K562 (cell line): Measurements from ENCODE around the gene DLX3. TPM values are rescaled to one million over a fixed set of nuclear protein-coding genes. Genes with fewer than 3 reads are reported as not detected.
A peak's percentile ranks its signal among the peaks of the same experiment; 100 is the strongest.

ENCODE experiments used
- ATAC-seq: fragments of 200-7000 bp; cut with Tn5 transposase; 3 replicates; pipeline ENCODE4 v1.9.1; 2020; ENCODE audit warnings: moderate library complexity
- BruUV-seq: library from RNA; stranded (reverse); fragments of 400-500 nt; replicated peaks from 2 replicates; lab custom pipeline; 2021; lab: Mats Ljungman, UMichigan
- CTCF ChIA-PET: fragments of 300-600 bp; formaldehyde crosslinking; extraction: SDS; loops from one replicate; lab custom pipeline; 2021; ENCODE audit warnings: low intra/inter-chr PET ratio; lab: Yijun Ruan, JAX
- POLR2A ChIA-PET: fragments of 300-600, 350-650 bp; sonication (Branson Sonifier 250); formaldehyde crosslinking; extraction: SDS; loops from one replicate; lab custom pipeline; 2021; ENCODE audit warnings: antibody characterized with exemption, inconsistent platforms; lab: Yijun Ruan, JAX
- DNase-seq, 4 experiments: peaks; one replicate each; pipeline versions ENCODE4 v3.0.0 to v3.0.0-alpha.2; 2011 to 2018; ENCODE audit warnings: low spot score in 3 of 4, mixed read lengths in 3 of 4; ENCODE audit errors: extremely low read depth in 1 of 4
- FAIRE-seq: peaks from 2 replicates; lab custom pipeline; 2011; peaks lifted over from hg19 to GRCh38; lab: Jason Lieb, UNC
- H2AFZ ChIP-seq: 2 replicates; pipeline ENCODE4 v1.6.0; 2011; ENCODE audit warnings: low read depth, low read length, control low read depth, inconsistent platforms
- H3K27ac ChIP-seq: fragments of 200-600 bp; 3 replicates; pipeline ENCODE4 v1.8.0; 2011; ENCODE audit warnings: low read depth, mild to moderate bottlenecking, control low read depth, inconsistent platforms, low read length, moderate library complexity, mixed read lengths; ENCODE audit errors: extremely low read depth
- H3K27me3 ChIP-seq, 2 experiments: fragments of 300-600 bp in 1 of 2; 2 replicates in 1 of 2; 3 replicates in 1 of 2; pipeline versions ENCODE4 v1.6.0 to v1.8.0; 2011; ENCODE audit warnings: inconsistent platforms in 2 of 2, low read length in 2 of 2, mild to moderate bottlenecking in 1 of 2, mixed read lengths in 1 of 2, moderate library complexity in 1 of 2; ENCODE audit not compliant: control insufficient read depth in 2 of 2, insufficient read depth in 2 of 2
- H3K36me3 ChIP-seq: fragments of 300-600 bp; 3 replicates; pipeline ENCODE4 v1.8.0; 2011; ENCODE audit warnings: mild to moderate bottlenecking, low read length, inconsistent platforms; ENCODE audit not compliant: control insufficient read depth, insufficient read depth
- H3K4me1 ChIP-seq, 2 experiments: fragments of 200-600 bp in 1 of 2; replicated peaks in 1 of 2; 2 replicates in 1 of 2; 3 replicates in 1 of 2; pipeline versions ENCODE4 v1.5.1 to v1.8.0; 2011; ENCODE audit warnings: inconsistent platforms in 2 of 2, low read length in 2 of 2, mild to moderate bottlenecking in 1 of 2, mixed read lengths in 1 of 2, moderate library complexity in 1 of 2; ENCODE audit not compliant: control insufficient read depth in 2 of 2, insufficient read depth in 2 of 2
- H3K4me2 ChIP-seq: 2 replicates; pipeline ENCODE4 v1.6.1; 2011; ENCODE audit warnings: low read length, control low read depth, inconsistent platforms, mixed read lengths; ENCODE audit not compliant: insufficient read depth
- H3K4me3 ChIP-seq: fragments of 200-600 bp; sonication (generic), shearing (Covaris generic); 2 replicates; pipeline ENCODE4 v1.5.1; 2016; ENCODE audit warnings: control low read depth, inconsistent platforms
- H3K79me2 ChIP-seq: fragments of 200-600 bp; 3 replicates; pipeline ENCODE4 v1.8.0; 2011; ENCODE audit warnings: low read length, inconsistent platforms; ENCODE audit not compliant: control insufficient read depth, insufficient read depth
- H3K9ac ChIP-seq, 2 experiments: 2 replicates each; pipeline versions ENCODE4 v1.6.0 to v1.6.1; 2011; ENCODE audit warnings: low read depth in 2 of 2, low read length in 2 of 2, control low read depth in 1 of 2, inconsistent platforms in 1 of 2, mild to moderate bottlenecking in 1 of 2, mixed read lengths in 1 of 2; ENCODE audit not compliant: insufficient read depth in 1 of 2
- H3K9me1 ChIP-seq: one replicate; pipeline ENCODE4 v1.6.0; 2011; ENCODE audit warnings: inconsistent platforms, mild to moderate bottlenecking, low read length, moderate library complexity; ENCODE audit not compliant: control insufficient read depth, insufficient read depth
- H3K9me3 ChIP-seq: replicated peaks from 2 replicates; pipeline ENCODE4 v1.5.1; 2011; ENCODE audit warnings: low read depth, low read length, inconsistent platforms; ENCODE audit not compliant: control insufficient read depth, insufficient read depth
- H4K20me1 ChIP-seq: replicated peaks from 2 replicates; pipeline ENCODE4 v1.6.1; 2011; ENCODE audit warnings: low read length, inconsistent platforms, mixed read lengths; ENCODE audit not compliant: control insufficient read depth, insufficient read depth
- BCLAF1 ChIP-seq, 2 experiments: fragments of 450-650 bp in 1 of 2; IDR thresholded peaks; 2 replicates each; pipeline ENCODE4 v1.6.1; 2011 to 2017; ENCODE audit warnings: low read depth in 2 of 2, antibody characterized with exemption in 1 of 2, borderline replicate concordance in 1 of 2, low read length in 1 of 2, mild to moderate bottlenecking in 1 of 2, mixed read lengths in 1 of 2; ENCODE audit not compliant: control insufficient read depth in 1 of 2
- WGBS: fragments of 100-300 bp; shearing (Covaris generic); methylation state at CpG from one replicate; pipeline ENCODE4 v1.1.6; 2016; ENCODE audit warnings: low coverage, mixed read lengths; ENCODE audit not compliant: insufficient coverage; ENCODE audit errors: missing lambda C conversion rate; 5-methylcytosine and 5-hydroxymethylcytosine counted together
- in situ Hi-C: fragments of 300-500 bp; cut with MboI; formaldehyde crosslinking; loops from 4 replicates; pipeline ENCODE4 v1.15.0; 2018; ENCODE audit warnings: inconsistent platforms, mixed read lengths
- intact Hi-C: fragments of 100-400 bp; cut with micrococcal nuclease; formaldehyde crosslinking; loops from 2 replicates; pipeline ENCODE4 v1.14.2; 2022
- polyA plus RNA-seq, 8 experiments: library from polyadenylated mRNA; depleted of rRNA in 4 of 8; stranded (reverse) in 5 of 8; unstranded in 3 of 8; fragments of >200 nt; fragmentation: Nextera tagmentation in 2 of 8; fragmentation: Illumina TruSeq in 1 of 8; extraction: Ambion mirVana in 2 of 8; extraction: Trizol in 1 of 8; gene quantifications; 2 replicates each; pipeline versions ENCODE4 v1.2.1 to v1.2.3, GENCODE V29; 2011 to 2014; ENCODE audit warnings: inconsistent platforms in 1 of 8, missing spikeins in 1 of 8
- total RNA-seq, 7 experiments: library from RNA; depleted of rRNA in 6 of 7; stranded (reverse); fragments of >200 nt in 6 of 7; fragmentation: Illumina TruSeq in 2 of 7; extraction: Trizol in 2 of 7; gene quantifications; 2 replicates each; pipeline versions ENCODE4 v1.2.1 to v1.2.3, GENCODE V29; 2011 to 2021; ENCODE audit warnings: low replicate concordance in 1 of 7

DLX3 gene
- total and polyA plus RNA-seq, 9 of the 15 experiments (the other 6 are each of a cell fraction or from before 2014, with no cell fraction given): not detected

- Histone ChIP-seq H2AFZ (no peak overlapping the region), H3K4me3 (no peak overlapping the region), H4K20me1 (no peaks in the 10 kb centered on the region; the same call in 1 of the 2 replicates), H3K36me3 (no peaks in the 10 kb centered on the region), H3K4me2 (no peak overlapping the region), H3K9me1 (peaks cover 2% of the 10 kb centered on the region), H3K9ac (no peak overlapping the region), H3K79me2 (no peaks in the 10 kb centered on the region), H3K4me1 (peaks cover 0 to 5% of the 10 kb centered on the region in 2 experiments; a peak in 2 of 5 replicates), H3K27ac (no peak overlapping the region), H3K9me3 (no peaks in the 10 kb centered on the region), H3K27me3 (peaks cover 12 to 32% of the 10 kb centered on the region in 2 experiments)
- intact Hi-C loops: no loop called here
- no peak for ATAC-seq
- no TSS peak for BruUV-seq
- ChIA-PET POLR2A (interaction anchor here (0.5 to 1.5 kb wide), 5 partner anchors 8 to 250 kb away, joined by 3 to 4 read pairs (median 3); partner anchors contain the start of gene DLX4), CTCF (no interaction called here)
- peak in 1 of 4 experiments; percentile 39 for DNase-seq
- WGBS: 3% methylated on average over 7 of the region's 7 CpGs
- no peak for FAIRE-seq
- in situ Hi-C loops: no loop called here
- no peak for TF ChIP-seq BCLAF1 (IDR thresholded peaks at IDR 0.05; ENCODE audit: borderline replicate concordance in 1 of 2, control insufficient read depth in 1 of 2, low read depth in 2 of 2, low read length in 1 of 2)
Observed at GRCh38 chr17:49977463-49978389, 17.3 kb downstream of the DLX3 start.
